22Rv1 (cell line): ENCODE measurements around the gene ANKRD61.
"Not testable (repeated sequence)": the region's sequence is repeated elsewhere in the genome, so short reads cannot be mapped to it uniquely, and the experiment has no call there.

Experiments
- H3K27ac ChIP-seq: fragments of 450-650 bp; 2 replicates; pipeline ENCODE4 v1.5.1; 2017
- CTCF ChIP-seq: fragments of 450-650 bp; IDR thresholded peaks from 2 replicates; pipeline ENCODE4 v1.5.1; 2017; ENCODE audit warnings: mild to moderate bottlenecking
- ZFX ChIP-seq: fragments of 450-650 bp; IDR thresholded peaks from 2 replicates; pipeline ENCODE4 v1.6.1; 2017; ENCODE audit warnings: antibody characterized with exemption, borderline replicate concordance

ANKRD61 gene

GRCh38 chr7:6035165-6035564 is 4.0 kb downstream of the ANKRD61 start:
- H3K27ac ChIP-seq, result no peak overlapping the region
- TF ChIP-seq ZFX (no peak), CTCF (no peak)

GRCh38 chr7:6035686-6036085 is 4.5 kb downstream of the ANKRD61 start:
- H3K27ac ChIP-seq, result no peak overlapping the region
- no peak for TF ChIP-seq CTCF
- no peak for TF ChIP-seq ZFX

GRCh38 chr7:6049780-6050179 is 18.6 kb downstream of the ANKRD61 start:
- TF ChIP-seq CTCF, result no peak
- no peak for TF ChIP-seq ZFX
- H3K27ac ChIP-seq, result peak overlapping the region; percentile 79

- H3K27ac ChIP-seq, result peak overlapping the region; percentile 79
These were observed 20.0 kb downstream of the ANKRD61 start for GRCh38 chr7:6051185-6051584.

- H3K27ac ChIP-seq, result no peak overlapping the region
- TF ChIP-seq CTCF, result no peak
- TF ChIP-seq ZFX, result no peak
These were observed 25.4 kb downstream of the ANKRD61 start for GRCh38 chr7:6056616-6057015.

- H3K27ac ChIP-seq, result peak overlapping the region; percentile 92
- TF ChIP-seq CTCF, result no peak
- no peak for TF ChIP-seq ZFX
These were observed 26.3 kb downstream of the ANKRD61 start for GRCh38 chr7:6057316-6058129.

- not testable (repeated sequence) for H3K27ac ChIP-seq
These were observed 28.8 kb downstream of the ANKRD61 start for GRCh38 chr7:6059941-6060340.

GRCh38 chr7:6071406-6071805 is 40.2 kb downstream of the ANKRD61 start:
- TF ChIP-seq CTCF, result no peak
- TF ChIP-seq ZFX, result no peak

More at GRCh38 chr7:6071406-6071805, 40.2 kb downstream of the ANKRD61 start:
- H3K27ac ChIP-seq, result no peak overlapping the region
